ENCODE measurements around the gene TUBB1.

The TUBB1 gene

DNA sequence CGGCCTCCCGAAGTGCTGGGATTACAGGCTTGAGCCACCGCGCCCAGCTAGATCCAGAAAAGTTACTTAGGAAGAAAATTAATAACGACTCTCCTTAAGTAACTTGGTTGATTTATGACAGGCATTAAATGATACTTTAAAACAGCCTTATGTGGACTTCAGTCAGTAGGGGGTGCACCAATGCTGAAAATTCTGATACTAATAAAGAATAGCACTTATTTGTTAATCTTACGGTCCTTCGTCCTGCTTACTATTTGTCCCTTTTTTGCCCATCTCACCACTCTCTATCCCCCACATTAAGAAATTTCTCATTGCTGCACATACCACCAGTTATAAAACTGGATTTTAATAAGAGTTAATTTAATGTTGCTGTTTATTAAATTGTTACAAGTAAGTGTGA is 36.1 kb downstream of the TUBB1 start:
- H3K9me3 ChIP-seq (ENCODE audit: insufficient read depth, low read depth, low read length), result no peaks in the 10 kb centered on the region
- no peaks in the 10 kb centered on the region for H3K36me3 ChIP-seq (ENCODE audit: insufficient read depth, low read length)
- no peaks in the 10 kb centered on the region for H3F3A ChIP-seq (ENCODE audit: low read depth)
- H3K79me2 ChIP-seq (ENCODE audit: insufficient read depth, low read length), result no peaks in the 10 kb centered on the region
- H4K20me1 ChIP-seq (ENCODE audit: insufficient read depth, low read length, poor library complexity, severe bottlenecking), result no peaks in the 10 kb centered on the region
- no peak overlapping the region for H2AFZ ChIP-seq (ENCODE audit: low read length)
- no peak overlapping the region for H3K4me3 ChIP-seq (ENCODE audit: low read length, poor library complexity, severe bottlenecking)
- H3K9me2 ChIP-seq (replicated peaks; ENCODE audit: low read depth, low read length), result no peaks in the 10 kb centered on the region
- TF ChIP-seq, protein P1, sequence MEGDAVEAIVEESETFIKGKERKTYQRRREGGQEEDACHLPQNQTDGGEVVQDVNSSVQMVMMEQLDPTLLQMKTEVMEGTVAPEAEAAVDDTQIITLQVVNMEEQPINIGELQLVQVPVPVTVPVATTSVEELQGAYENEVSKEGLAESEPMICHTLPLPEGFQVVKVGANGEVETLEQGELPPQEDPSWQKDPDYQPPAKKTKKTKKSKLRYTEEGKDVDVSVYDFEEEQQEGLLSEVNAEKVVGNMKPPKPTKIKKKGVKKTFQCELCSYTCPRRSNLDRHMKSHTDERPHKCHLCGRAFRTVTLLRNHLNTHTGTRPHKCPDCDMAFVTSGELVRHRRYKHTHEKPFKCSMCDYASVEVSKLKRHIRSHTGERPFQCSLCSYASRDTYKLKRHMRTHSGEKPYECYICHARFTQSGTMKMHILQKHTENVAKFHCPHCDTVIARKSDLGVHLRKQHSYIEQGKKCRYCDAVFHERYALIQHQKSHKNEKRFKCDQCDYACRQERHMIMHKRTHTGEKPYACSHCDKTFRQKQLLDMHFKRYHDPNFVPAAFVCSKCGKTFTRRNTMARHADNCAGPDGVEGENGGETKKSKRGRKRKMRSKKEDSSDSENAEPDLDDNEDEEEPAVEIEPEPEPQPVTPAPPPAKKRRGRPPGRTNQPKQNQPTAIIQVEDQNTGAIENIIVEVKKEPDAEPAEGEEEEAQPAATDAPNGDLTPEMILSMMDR (conservative IDR thresholded peaks at IDR 0.05; ENCODE audit: low read length), result peak; percentile 52
- TF ChIP-seq EZH2phosphoT487 (IDR thresholded peaks at IDR 0.05; ENCODE audit: borderline replicate concordance), result no peak
- no peak overlapping the region for H3K9ac ChIP-seq (ENCODE audit: low read depth, low read length, poor library complexity, severe bottlenecking)
- peaks cover 4% of the 10 kb centered on the region for H3K27me3 ChIP-seq (ENCODE audit: insufficient read depth, low read length, poor library complexity, severe bottlenecking)
- H3K4me1 ChIP-seq (ENCODE audit: insufficient read depth, low read length, poor library complexity, severe bottlenecking), result no peaks in the 10 kb centered on the region
- no peak overlapping the region for H3K4me2 ChIP-seq (ENCODE audit: low read depth, low read length, poor library complexity, severe bottlenecking)

DNA sequence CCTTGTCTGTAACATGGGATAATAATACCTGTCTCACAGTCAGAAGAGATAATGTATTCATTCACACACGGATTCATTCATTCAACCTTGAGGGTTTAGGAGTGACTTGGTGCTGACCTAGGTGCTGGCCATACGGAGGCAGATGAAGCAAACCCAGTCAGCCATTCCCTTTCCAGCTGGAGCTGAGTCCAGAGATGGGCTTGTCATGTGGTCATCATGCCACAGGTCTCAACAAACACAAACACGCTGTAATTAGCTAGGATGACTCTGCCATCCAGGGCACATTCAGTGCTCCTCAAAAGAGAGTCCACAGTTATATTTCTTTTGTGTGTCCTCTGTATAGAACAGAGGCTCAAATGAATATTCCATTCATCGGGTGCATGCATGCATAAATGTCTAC is 42.9 kb downstream of the TUBB1 start:
- H2AFZ ChIP-seq (ENCODE audit: low read length), result no peak overlapping the region
- no peaks in the 10 kb centered on the region for H3F3A ChIP-seq (ENCODE audit: low read depth)
- H3K9me3 ChIP-seq (ENCODE audit: insufficient read depth, low read depth, low read length), result no peaks in the 10 kb centered on the region
- no peak overlapping the region for H3K9ac ChIP-seq (ENCODE audit: low read depth, low read length, poor library complexity, severe bottlenecking)
- TF ChIP-seq EZH2phosphoT487 (IDR thresholded peaks at IDR 0.05; ENCODE audit: borderline replicate concordance), result no peak
- TF ChIP-seq, protein P1 (conservative IDR thresholded peaks at IDR 0.05; ENCODE audit: low read length), result no peak
- H3K27me3 ChIP-seq (ENCODE audit: insufficient read depth, low read length, poor library complexity, severe bottlenecking), result peaks cover 8% of the 10 kb centered on the region
- H3K4me1 ChIP-seq (ENCODE audit: insufficient read depth, low read length, poor library complexity, severe bottlenecking), result no peaks in the 10 kb centered on the region
- H4K20me1 ChIP-seq (ENCODE audit: insufficient read depth, low read length, poor library complexity, severe bottlenecking), result no peaks in the 10 kb centered on the region
- H3K36me3 ChIP-seq (ENCODE audit: insufficient read depth, low read length), result no peaks in the 10 kb centered on the region
- no peak overlapping the region for H3K4me3 ChIP-seq (ENCODE audit: low read length, poor library complexity, severe bottlenecking)
- H3K9me2 ChIP-seq (replicated peaks; ENCODE audit: low read depth, low read length), result no peaks in the 10 kb centered on the region
- H3K79me2 ChIP-seq (ENCODE audit: insufficient read depth, low read length), result no peaks in the 10 kb centered on the region
- no peak overlapping the region for H3K4me2 ChIP-seq (ENCODE audit: low read depth, low read length, poor library complexity, severe bottlenecking)

DNA sequence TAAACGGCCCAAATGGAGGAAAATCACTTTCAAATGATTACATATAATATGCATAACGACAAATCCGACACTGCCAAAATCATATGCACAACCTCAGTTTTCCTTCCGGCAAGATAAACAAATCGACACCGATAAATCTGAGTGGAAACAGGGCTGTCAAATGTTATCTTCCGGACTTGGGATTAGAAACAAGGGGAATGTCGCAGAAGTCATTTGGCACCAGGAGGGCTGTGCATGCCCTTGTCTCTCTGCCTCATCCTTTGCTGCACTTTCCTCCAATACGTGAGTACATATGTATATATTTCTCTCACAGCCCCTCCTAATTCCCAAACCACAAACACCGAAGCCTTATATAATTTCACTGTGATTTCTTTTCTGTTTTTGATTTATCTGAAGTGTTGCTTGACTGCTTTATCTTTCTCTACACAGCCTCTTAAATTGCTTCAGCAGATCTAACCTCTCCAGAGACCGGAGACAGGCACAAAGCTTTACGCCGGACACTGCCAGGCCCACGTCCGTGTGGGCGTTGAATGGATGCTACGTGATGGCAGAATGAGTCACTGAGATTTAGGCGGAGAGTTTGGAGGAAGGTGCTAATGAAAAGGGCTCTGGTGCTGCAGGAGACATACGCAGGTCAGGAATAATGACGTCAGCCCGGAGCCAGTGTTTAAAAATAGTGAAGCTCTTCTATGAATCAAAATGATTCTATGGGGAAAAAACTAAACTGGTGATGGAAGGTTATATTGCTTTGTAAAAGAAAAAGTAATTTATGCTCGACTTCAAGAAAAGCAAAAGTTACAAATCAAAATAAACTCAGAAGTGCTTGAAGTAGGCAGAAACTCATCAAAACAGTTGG is 44.4 kb downstream of the TUBB1 start:
- Histone ChIP-seq H3K9me3 (ENCODE audit: insufficient read depth, low read depth, low read length) (no peaks in the 10 kb centered on the region), H3K4me1 (ENCODE audit: insufficient read depth, low read length, poor library complexity, severe bottlenecking) (no peaks in the 10 kb centered on the region), H3K9me2 (replicated peaks; ENCODE audit: low read depth, low read length) (no peaks in the 10 kb centered on the region), H3F3A (ENCODE audit: low read depth) (no peaks in the 10 kb centered on the region), H3K9ac (ENCODE audit: low read depth, low read length, poor library complexity, severe bottlenecking) (no peak overlapping the region), H2AFZ (ENCODE audit: low read length) (no peak overlapping the region), H3K36me3 (ENCODE audit: insufficient read depth, low read length) (no peaks in the 10 kb centered on the region), H3K4me3 (ENCODE audit: low read length, poor library complexity, severe bottlenecking) (no peak overlapping the region), H3K27me3 (ENCODE audit: insufficient read depth, low read length, poor library complexity, severe bottlenecking) (peaks cover 8% of the 10 kb centered on the region), H3K79me2 (ENCODE audit: insufficient read depth, low read length) (no peaks in the 10 kb centered on the region), H4K20me1 (ENCODE audit: insufficient read depth, low read length, poor library complexity, severe bottlenecking) (no peaks in the 10 kb centered on the region), H3K4me2 (ENCODE audit: low read depth, low read length, poor library complexity, severe bottlenecking) (no peak overlapping the region)
- TF ChIP-seq, protein P1 (conservative IDR thresholded peaks at IDR 0.05; ENCODE audit: low read length), result no peak
- no peak for TF ChIP-seq EZH2phosphoT487 (IDR thresholded peaks at IDR 0.05; ENCODE audit: borderline replicate concordance)

Data from Loucy (cell line).